RWPE2 (cell line): ENCODE data around the gene SOCS1.

ENCODE experiments used
- ATAC-seq: fragments of 200-7000 bp; cut with Tn5 transposase; 3 replicates; pipeline ENCODE4 v1.9.1; 2021; ENCODE audit warnings: low read depth
- DNase-seq: peaks from one replicate; pipeline ENCODE4 v3.0.0-alpha.2; 2020; ENCODE audit warnings: low spot score
- H3K27ac ChIP-seq: fragments of 450-650 bp; 2 replicates; pipeline ENCODE4 v1.5.1; 2017; ENCODE audit warnings: mild to moderate bottlenecking; ENCODE audit not compliant: poor library complexity, severe bottlenecking
- H3K27me3 ChIP-seq: fragments of 250-450 bp; sonication (Bioruptor Pico); 2 replicates; pipeline ENCODE4 v1.5.1; 2021; ENCODE audit warnings: mild to moderate bottlenecking, moderate library complexity; ENCODE audit not compliant: insufficient read depth, poor library complexity, severe bottlenecking
- H3K36me3 ChIP-seq: fragments of 250-450 bp; sonication (Bioruptor Pico); 2 replicates; pipeline ENCODE4 v1.5.1; 2020; ENCODE audit warnings: low read depth, mild to moderate bottlenecking, moderate library complexity
- H3K4me1 ChIP-seq: fragments of 250-450 bp; sonication (Bioruptor Pico); 2 replicates; pipeline ENCODE4 v1.5.1; 2021; ENCODE audit warnings: mild to moderate bottlenecking, moderate library complexity; ENCODE audit not compliant: insufficient read depth, poor library complexity, severe bottlenecking
- H3K4me3 ChIP-seq: fragments of 250-450 bp; sonication (Bioruptor Pico); 2 replicates; pipeline ENCODE4 v1.5.1; 2021; ENCODE audit warnings: mild to moderate bottlenecking, moderate library complexity; ENCODE audit not compliant: severe bottlenecking
- H3K9me3 ChIP-seq: fragments of 250-450 bp; sonication (Bioruptor Pico); 2 replicates; pipeline ENCODE4 v1.5.1; 2021; ENCODE audit warnings: mild to moderate bottlenecking, moderate library complexity; ENCODE audit not compliant: severe bottlenecking
- CTCF ChIP-seq: fragments of 450-650 bp; IDR thresholded peaks from one replicate; pipeline ENCODE4 v1.5.1; 2017; ENCODE audit warnings: mild to moderate bottlenecking, moderate library complexity; ENCODE audit not compliant: poor library complexity, severe bottlenecking

Gene SOCS1

GRCh38 chr16:11236461-11237254 lies 19.3 kb downstream of the SOCS1 start:
- no peaks in the 10 kb centered on the region for H3K4me1 ChIP-seq
- ATAC-seq (no peak), DNase-seq (no peak)
- H3K27me3 ChIP-seq, result no peaks in the 10 kb centered on the region
- TF ChIP-seq CTCF, result no peak
- no peaks in the 10 kb centered on the region for H3K36me3 ChIP-seq
- H3K27ac ChIP-seq, result no peak overlapping the region
- no peaks in the 10 kb centered on the region for H3K9me3 ChIP-seq
- no peak overlapping the region for H3K4me3 ChIP-seq

GRCh38 chr16:11235703-11235991 lies 20.4 kb downstream of the SOCS1 start:
- no peaks in the 10 kb centered on the region for H3K4me1 ChIP-seq
- no peak for DNase-seq

DNA sequence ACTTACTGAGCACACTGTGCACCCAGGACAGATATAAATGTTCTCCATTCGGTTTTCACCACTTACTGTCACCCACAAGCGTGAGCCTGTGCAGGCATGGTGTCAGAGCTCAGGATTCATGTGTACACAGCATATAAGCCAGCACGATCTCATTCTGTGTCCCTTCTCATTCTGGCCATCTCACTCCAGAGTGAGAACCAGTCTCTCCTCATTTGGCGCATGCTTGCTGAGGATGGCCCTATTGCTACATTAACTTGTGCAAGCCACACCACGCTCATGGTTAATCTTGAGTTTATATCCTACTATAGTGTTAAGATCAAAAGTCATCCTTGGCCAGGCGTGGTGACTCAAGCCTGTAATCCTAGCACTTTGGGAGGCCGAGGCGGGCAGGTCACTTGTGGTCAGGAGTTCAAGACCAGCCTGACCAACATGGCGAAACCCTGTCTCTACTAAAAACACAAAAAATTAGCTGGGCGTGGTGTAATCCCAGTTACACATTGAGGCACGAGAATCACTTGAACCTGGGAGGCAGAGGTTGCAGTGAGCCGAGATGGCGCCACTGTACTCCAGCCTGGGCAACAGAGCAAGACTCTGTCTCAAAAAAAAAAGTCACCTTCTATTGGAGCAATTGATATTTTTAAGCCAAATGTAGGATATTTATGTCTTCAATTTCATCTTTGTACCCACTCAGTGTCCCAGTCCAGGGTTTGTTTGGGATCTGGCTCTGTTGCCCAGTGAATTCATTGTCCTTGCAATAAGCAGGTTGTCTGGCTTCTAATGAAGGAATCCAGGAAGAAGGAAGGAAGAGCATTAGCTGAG lies 20.9 kb downstream of the SOCS1 start:
- no peak for ATAC-seq
- TF ChIP-seq CTCF, result no peak
- Histone ChIP-seq H3K9me3 (no peaks in the 10 kb centered on the region), H3K36me3 (no peaks in the 10 kb centered on the region), H3K27me3 (no peaks in the 10 kb centered on the region), H3K27ac (no peak overlapping the region), H3K4me3 (no peak overlapping the region), H3K4me1 (no peaks in the 10 kb centered on the region)
- no peak for DNase-seq

More at GRCh38 chr16:11235703-11235991, 20.4 kb downstream of the SOCS1 start:
- TF ChIP-seq CTCF, result no peak
- no peak overlapping the region for H3K4me3 ChIP-seq
- no peaks in the 10 kb centered on the region for H3K27me3 ChIP-seq
- H3K27ac ChIP-seq, result no peak overlapping the region
- H3K9me3 ChIP-seq, result no peaks in the 10 kb centered on the region
- no peaks in the 10 kb centered on the region for H3K36me3 ChIP-seq
- no peak for ATAC-seq

- TF ChIP-seq CTCF, result no peak
- Histone ChIP-seq H3K4me3 (no peak overlapping the region), H3K4me1 (no peaks in the 10 kb centered on the region), H3K36me3 (no peaks in the 10 kb centered on the region), H3K9me3 (no peaks in the 10 kb centered on the region), H3K27me3 (no peaks in the 10 kb centered on the region), H3K27ac (no peak overlapping the region)
- ATAC-seq (peak; percentile 41; the same call in 1 of the 3 replicates), DNase-seq (no peak)
Observed at GRCh38 chr16:11233727-11234376, 22.2 kb downstream of the SOCS1 start.
